ENCODE measurements around the gene ANKRD13D.

DNA sequence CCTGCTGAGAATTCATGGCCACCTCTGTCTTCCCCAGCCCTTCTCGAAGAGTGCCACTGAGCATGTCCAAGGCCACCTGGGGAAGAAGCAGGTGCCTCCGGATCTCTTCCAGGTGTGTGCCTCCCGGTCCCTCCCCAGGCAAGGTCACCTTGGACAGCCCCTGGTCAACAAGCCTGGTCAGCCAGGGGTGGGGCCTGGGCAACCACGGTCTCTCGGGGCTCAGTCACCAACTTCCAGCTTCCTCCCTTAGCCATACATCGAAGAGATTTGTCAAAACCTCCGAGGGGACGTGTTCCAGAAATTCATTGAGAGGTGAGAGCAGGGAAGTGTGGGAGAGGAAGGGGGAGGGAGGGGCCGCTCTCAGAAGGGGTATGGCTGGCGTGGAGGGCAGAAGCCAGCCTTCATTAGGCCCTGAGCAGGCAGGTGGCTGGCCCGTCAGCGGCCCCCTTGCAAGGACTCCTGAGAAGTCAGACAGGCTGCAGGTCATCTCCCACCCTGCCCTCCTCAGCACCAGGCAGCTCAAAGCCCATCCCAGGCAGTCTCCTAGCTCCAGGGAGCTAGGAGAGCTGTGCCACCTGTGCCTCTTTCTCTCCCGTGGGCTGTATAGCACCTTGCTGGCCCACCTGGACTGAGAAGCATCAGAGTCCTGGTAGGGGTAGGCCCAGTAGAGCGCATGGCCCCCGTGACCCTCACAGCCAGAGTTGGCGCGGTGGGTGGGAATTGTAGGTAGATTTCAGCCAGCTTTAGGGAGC is 9.3 kb upstream of the ANKRD13D start:
- TF ChIP-seq POLR2AphosphoS5 (IDR thresholded peaks at IDR 0.05; ENCODE audit: low read depth, low read length) (no peak), SIN3A (conservative IDR thresholded peaks at IDR 0.05 in 1 of 2, IDR thresholded peaks at IDR 0.05 in 1 of 2; ENCODE audit: low read depth in 1 of 2, low read length in 2 of 2) (no peak)
- TF ChIP-seq, protein P1, sequence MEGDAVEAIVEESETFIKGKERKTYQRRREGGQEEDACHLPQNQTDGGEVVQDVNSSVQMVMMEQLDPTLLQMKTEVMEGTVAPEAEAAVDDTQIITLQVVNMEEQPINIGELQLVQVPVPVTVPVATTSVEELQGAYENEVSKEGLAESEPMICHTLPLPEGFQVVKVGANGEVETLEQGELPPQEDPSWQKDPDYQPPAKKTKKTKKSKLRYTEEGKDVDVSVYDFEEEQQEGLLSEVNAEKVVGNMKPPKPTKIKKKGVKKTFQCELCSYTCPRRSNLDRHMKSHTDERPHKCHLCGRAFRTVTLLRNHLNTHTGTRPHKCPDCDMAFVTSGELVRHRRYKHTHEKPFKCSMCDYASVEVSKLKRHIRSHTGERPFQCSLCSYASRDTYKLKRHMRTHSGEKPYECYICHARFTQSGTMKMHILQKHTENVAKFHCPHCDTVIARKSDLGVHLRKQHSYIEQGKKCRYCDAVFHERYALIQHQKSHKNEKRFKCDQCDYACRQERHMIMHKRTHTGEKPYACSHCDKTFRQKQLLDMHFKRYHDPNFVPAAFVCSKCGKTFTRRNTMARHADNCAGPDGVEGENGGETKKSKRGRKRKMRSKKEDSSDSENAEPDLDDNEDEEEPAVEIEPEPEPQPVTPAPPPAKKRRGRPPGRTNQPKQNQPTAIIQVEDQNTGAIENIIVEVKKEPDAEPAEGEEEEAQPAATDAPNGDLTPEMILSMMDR (IDR thresholded peaks at IDR 0.05; ENCODE audit: control extremely low read depth in 1 of 3, insufficient read depth in 1 of 3, low read depth in 1 of 3, low read length in 3 of 3): no peak
